Panc1 (cell line): ENCODE measurements around the gene ARHGAP45. TPM values are rescaled to one million over a fixed set of nuclear protein-coding genes. Genes with fewer than 3 reads are reported as not detected.

Experiments
- ATAC-seq: fragments of 200-7000 bp; cut with Tn5 transposase; 2 replicates; pipeline ENCODE4 v1.9.1; 2020; ENCODE audit warnings: mild to moderate bottlenecking, moderate library complexity
- BruUV-seq: library from RNA; stranded (reverse); fragments of 400-500 nt; replicated peaks from 2 replicates; lab custom pipeline; 2021; lab: Mats Ljungman, UMichigan
- CTCF ChIA-PET: fragments of 300-600 bp; sonication (Branson Sonifier 250); formaldehyde crosslinking; loops from one replicate; lab custom pipeline; 2022; ENCODE audit warnings: antibody characterized with exemption; lab: Charles Lee
- POLR2A ChIA-PET: fragments of 300-600 bp; sonication (Branson Sonifier 250); formaldehyde crosslinking; loops from one replicate; lab custom pipeline; 2022; ENCODE audit warnings: antibody characterized with exemption; lab: Charles Lee
- DNase-seq: peaks from one replicate; pipeline ENCODE4 v3.0.0-alpha.2; 2010; ENCODE audit warnings: low read depth, low spot score
- H3K27ac ChIP-seq: 2 replicates; pipeline ENCODE4 v1.5.1; 2011; ENCODE audit warnings: mild to moderate bottlenecking, low read length, inconsistent platforms
- H3K27me3 ChIP-seq: fragments of 200-500 bp; sonication (Bioruptor generic); 2 replicates; pipeline ENCODE4 v1.6.0; 2014; ENCODE audit warnings: low read length, inconsistent platforms; ENCODE audit not compliant: control insufficient read depth, insufficient read depth
- H3K36me3 ChIP-seq: fragments of 200-500 bp; sonication (Bioruptor generic); 2 replicates; pipeline ENCODE4 v1.5.1; 2014; ENCODE audit warnings: inconsistent platforms, mild to moderate bottlenecking, low read length, moderate library complexity; ENCODE audit not compliant: control insufficient read depth, insufficient read depth
- H3K4me1 ChIP-seq: 2 replicates; pipeline ENCODE4 v1.5.1; 2011; ENCODE audit warnings: inconsistent platforms, mild to moderate bottlenecking, low read length, moderate library complexity; ENCODE audit not compliant: control insufficient read depth, insufficient read depth
- H3K4me3 ChIP-seq, 2 experiments: 2 replicates each; pipeline ENCODE4 v1.5.1; 2011 to 2012; ENCODE audit warnings: low read depth in 2 of 2, low read length in 2 of 2, mild to moderate bottlenecking in 2 of 2, inconsistent platforms in 1 of 2, moderate library complexity in 1 of 2
- H3K9me3 ChIP-seq: fragments of 200-500 bp; sonication (Bioruptor generic); 2 replicates; pipeline ENCODE4 v1.5.1; 2014; ENCODE audit warnings: low read depth, mild to moderate bottlenecking, inconsistent platforms, low read length, moderate library complexity; ENCODE audit not compliant: control insufficient read depth, insufficient read depth
- POLR2AphosphoS5 ChIP-seq: IDR thresholded peaks from 2 replicates; pipeline ENCODE4 v1.6.1; 2012; ENCODE audit warnings: mild to moderate bottlenecking, low read depth, low read length, moderate library complexity
- SIN3A ChIP-seq: IDR thresholded peaks from 2 replicates; pipeline ENCODE4 v1.6.1; 2012; ENCODE audit warnings: low read depth, mild to moderate bottlenecking, low read length, moderate library complexity, borderline replicate concordance; ENCODE audit not compliant: insufficient read depth
- TCF7L2 ChIP-seq: IDR thresholded peaks from 2 replicates; pipeline ENCODE4 v1.6.1; 2011; ENCODE audit warnings: mild to moderate bottlenecking, low read depth, low read length, inconsistent platforms
- in situ Hi-C: cut with HindIII; loops from 2 replicates; pipeline ENCODE4 v1.10.0; 2016; ENCODE audit warnings: low sequenced_read_pairs, low pct_unique_long_range_greater_than_20kb
- intact Hi-C: fragments of 100-400 bp; cut with micrococcal nuclease; formaldehyde crosslinking; loops from one replicate; pipeline ENCODE4 v1.10.0; 2022; ENCODE audit not compliant: unreplicated experiment
- total RNA-seq: library from RNA; stranded (reverse); gene quantifications from one replicate; pipeline ENCODE4 v1.2.1, GENCODE V29; 2021; ENCODE audit not compliant: unreplicated experiment
- TF ChIP-seq, protein P1 (sequence below): fragments of 450-650 bp; IDR thresholded peaks from 2 replicates; pipeline ENCODE4 v1.5.1; 2017; ENCODE audit warnings: mild to moderate bottlenecking
- TF ChIP-seq, protein P2 (sequence below), 2 experiments: IDR thresholded peaks; 2 replicates each; pipeline ENCODE4 v1.6.1; 2011 to 2012; ENCODE audit warnings: low read depth in 2 of 2, control low read depth in 1 of 2, low read length in 1 of 2, mild to moderate bottlenecking in 1 of 2, moderate library complexity in 1 of 2; ENCODE audit not compliant: insufficient read depth in 1 of 2

ARHGAP45 gene
- total RNA-seq, 1 experiment from 2014 or later = 27.8 TPM

DNA sequence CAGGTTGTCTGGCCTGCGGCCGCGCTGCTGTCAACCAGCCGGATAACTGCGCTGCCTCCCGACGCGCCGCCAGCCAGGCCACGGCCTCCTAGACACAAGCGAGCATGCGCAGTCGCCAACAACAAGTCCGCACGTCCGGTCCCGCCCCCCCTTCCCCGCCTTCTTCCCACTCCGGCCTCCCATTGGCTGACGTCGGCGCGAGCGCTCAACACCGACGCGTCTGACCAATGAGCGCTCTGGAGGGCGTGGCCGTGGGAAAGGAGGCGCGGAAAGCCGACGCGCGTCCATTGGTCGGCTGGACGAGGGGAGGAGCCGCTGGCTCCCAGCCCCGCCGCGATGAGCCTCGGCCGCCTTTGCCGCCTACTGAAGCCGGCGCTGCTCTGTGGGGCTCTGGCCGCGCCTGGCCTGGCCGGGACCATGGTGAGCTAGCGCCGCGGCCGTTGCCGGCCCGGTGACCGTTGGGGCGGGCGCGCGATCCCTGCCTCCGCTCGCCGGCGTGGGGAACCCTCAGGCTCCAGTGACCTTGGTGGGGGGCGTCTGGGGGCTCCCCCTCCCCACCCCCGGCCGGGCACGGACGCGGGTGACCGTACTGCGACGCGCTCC, 36.8 kb downstream of the ARHGAP45 start, which contains the start of gene GPX4:
TSS of gene GPX4 (plus strand) at position 287 of the 603 bp plus-strand sequence. CDS start at position 337, 50 bp downstream.
- TF ChIP-seq TCF7L2 = no peak
- peak; percentile 78 for TF ChIP-seq POLR2AphosphoS5
- no peak; the same call in 1 of the 2 replicates for TF ChIP-seq SIN3A
- TF ChIP-seq, protein P1, sequence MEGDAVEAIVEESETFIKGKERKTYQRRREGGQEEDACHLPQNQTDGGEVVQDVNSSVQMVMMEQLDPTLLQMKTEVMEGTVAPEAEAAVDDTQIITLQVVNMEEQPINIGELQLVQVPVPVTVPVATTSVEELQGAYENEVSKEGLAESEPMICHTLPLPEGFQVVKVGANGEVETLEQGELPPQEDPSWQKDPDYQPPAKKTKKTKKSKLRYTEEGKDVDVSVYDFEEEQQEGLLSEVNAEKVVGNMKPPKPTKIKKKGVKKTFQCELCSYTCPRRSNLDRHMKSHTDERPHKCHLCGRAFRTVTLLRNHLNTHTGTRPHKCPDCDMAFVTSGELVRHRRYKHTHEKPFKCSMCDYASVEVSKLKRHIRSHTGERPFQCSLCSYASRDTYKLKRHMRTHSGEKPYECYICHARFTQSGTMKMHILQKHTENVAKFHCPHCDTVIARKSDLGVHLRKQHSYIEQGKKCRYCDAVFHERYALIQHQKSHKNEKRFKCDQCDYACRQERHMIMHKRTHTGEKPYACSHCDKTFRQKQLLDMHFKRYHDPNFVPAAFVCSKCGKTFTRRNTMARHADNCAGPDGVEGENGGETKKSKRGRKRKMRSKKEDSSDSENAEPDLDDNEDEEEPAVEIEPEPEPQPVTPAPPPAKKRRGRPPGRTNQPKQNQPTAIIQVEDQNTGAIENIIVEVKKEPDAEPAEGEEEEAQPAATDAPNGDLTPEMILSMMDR = no peak
- TF ChIP-seq, protein P2, sequence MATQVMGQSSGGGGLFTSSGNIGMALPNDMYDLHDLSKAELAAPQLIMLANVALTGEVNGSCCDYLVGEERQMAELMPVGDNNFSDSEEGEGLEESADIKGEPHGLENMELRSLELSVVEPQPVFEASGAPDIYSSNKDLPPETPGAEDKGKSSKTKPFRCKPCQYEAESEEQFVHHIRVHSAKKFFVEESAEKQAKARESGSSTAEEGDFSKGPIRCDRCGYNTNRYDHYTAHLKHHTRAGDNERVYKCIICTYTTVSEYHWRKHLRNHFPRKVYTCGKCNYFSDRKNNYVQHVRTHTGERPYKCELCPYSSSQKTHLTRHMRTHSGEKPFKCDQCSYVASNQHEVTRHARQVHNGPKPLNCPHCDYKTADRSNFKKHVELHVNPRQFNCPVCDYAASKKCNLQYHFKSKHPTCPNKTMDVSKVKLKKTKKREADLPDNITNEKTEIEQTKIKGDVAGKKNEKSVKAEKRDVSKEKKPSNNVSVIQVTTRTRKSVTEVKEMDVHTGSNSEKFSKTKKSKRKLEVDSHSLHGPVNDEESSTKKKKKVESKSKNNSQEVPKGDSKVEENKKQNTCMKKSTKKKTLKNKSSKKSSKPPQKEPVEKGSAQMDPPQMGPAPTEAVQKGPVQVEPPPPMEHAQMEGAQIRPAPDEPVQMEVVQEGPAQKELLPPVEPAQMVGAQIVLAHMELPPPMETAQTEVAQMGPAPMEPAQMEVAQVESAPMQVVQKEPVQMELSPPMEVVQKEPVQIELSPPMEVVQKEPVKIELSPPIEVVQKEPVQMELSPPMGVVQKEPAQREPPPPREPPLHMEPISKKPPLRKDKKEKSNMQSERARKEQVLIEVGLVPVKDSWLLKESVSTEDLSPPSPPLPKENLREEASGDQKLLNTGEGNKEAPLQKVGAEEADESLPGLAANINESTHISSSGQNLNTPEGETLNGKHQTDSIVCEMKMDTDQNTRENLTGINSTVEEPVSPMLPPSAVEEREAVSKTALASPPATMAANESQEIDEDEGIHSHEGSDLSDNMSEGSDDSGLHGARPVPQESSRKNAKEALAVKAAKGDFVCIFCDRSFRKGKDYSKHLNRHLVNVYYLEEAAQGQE (IDR thresholded peaks at IDR 0.05; ENCODE audit: insufficient read depth in 1 of 2, low read depth in 2 of 2, low read length in 1 of 2) = 0 out of 4 replicates have a peak, but pooled peaks of 1 of the 2 experiments have one; percentile 12
- H3K4me1 ChIP-seq = peaks cover 37% of the 10 kb centered on the region
- DNase-seq (peak; percentile 84), ATAC-seq (peak; percentile 59)
- H3K27me3 ChIP-seq = no peaks in the 10 kb centered on the region
- in situ Hi-C loops = no loop called here
- no TSS peak for BruUV-seq
- intact Hi-C loops = no loop called here
- H3K27ac ChIP-seq = peak within 1 kb of the TSS; percentile 84
- no peaks in the 10 kb centered on the region for H3K9me3 ChIP-seq
- no peaks in the 10 kb centered on the region; the same call in 1 of the 2 replicates for H3K36me3 ChIP-seq
- ChIA-PET CTCF (no interaction called here), POLR2A (interaction anchor here (0.7 to 0.9 kb wide), 2 partner anchors 10 to 349 kb away, joined by 3 read pairs; no protein-coding TSS in a partner anchor)
- H3K4me3 ChIP-seq = peak within 1 kb of the TSS; percentile 58 to 62

DNA sequence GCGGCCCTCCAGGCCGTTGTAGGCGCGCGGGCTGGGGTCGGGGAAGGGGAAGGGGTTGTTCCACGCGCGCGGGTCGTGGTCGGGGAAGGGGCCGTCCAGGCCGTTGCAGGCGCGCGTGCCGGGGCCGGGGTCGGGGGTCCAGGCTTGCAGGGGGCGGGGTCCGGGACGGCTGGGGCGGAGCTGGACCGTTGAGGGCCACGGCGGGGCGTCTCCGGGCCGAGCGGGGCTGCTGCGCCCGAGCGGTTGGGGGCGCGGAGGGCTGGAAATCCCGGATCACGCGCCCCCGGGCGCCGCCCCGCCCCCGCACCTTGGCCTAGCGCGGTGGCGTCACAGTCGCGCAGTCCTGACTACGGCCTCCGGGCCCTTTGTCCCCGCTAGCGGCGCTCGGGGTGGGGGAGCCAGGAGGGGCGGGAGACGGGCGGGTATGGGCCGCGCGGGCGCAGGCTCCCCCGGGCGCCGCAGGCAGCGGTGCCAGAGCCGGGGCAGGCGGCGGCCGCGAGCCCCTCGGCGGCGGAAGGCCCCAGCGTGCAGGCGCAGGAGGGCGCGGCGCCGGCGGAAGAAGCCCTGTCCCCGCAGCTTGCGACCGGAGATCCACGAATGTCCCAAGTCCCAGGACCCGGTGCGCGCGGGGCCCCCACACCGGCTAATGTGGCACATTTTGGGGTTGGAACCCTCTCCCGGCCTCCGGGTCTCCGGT, 37.5 kb downstream of the ARHGAP45 start:
- no peaks in the 10 kb centered on the region for H3K9me3 ChIP-seq
- H3K4me3 ChIP-seq = peak overlapping the region; percentile 58 to 62
- peak; percentile 25 for ATAC-seq
- no peak for DNase-seq
- ChIA-PET POLR2A (interaction anchor here (0.7 kb wide), 1 partner anchor 350 kb away, joined by 3 read pairs; no protein-coding TSS in a partner anchor), CTCF (no interaction called here)
- no TSS peak for BruUV-seq
- intact Hi-C loops (no loop called here), in situ Hi-C loops (no loop called here)
- H3K27me3 ChIP-seq = no peaks in the 10 kb centered on the region
- TF ChIP-seq POLR2AphosphoS5 (no peak; the same call in 1 of the 2 replicates), SIN3A (0 out of 2 replicates have a peak, but pooled peaks have one; percentile 35)
- TF ChIP-seq, protein P1 = no peak
- peaks cover 33% of the 10 kb centered on the region for H3K4me1 ChIP-seq
- H3K27ac ChIP-seq = peak overlapping the region; percentile 83
- H3K36me3 ChIP-seq = no peaks in the 10 kb centered on the region; the same call in 1 of the 2 replicates
